ENCODE measurements around the gene DNMT3B. TPM values are rescaled to one million over a fixed set of nuclear protein-coding genes. Genes with fewer than 3 reads are reported as not detected.
A peak's percentile ranks its signal among the peaks of the same experiment; 100 is the strongest.

DNMT3B gene
- total and polyA plus RNA-seq, 4 donors: 0.31 to 3.1 (median 0.90) TPM

DNA sequence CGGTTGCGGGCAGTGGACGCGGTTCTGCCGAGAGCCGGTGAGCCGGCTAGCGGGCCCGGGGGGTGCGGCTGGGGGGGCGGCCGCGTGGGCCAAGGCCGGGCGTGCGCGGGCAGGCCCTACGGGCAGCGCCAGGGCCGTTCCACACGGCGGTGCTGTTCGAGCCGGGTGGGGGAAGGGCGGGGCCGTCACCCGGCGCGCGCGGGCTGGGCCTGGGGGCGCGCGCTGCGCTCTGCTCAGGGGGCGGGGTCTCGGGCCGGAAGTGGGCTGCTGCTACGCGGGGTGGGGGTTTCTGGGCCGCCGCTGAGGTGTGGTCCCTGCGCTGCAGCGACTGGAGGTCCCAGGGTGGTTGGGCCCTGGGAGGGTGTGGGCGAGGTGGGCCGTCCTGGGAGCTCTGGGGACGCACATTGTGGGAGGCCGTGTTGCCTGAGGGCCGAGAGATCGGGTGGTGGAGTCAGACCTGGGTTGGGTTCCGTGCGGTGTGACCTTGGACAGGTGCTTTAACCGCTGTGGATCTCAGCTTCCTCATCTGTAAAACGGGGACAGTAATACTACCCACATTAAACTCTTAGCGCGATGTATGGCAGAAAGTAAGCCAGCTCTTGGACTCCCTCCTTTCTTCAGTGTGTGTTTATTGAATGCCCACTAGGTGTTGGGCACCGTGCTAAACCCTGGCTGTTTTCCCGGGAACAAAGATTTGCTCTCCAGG, 58.0 kb downstream of the DNMT3B start:
- WGBS, 2 donors: 0 to 1% methylated on average over 39 to 58 of the region's 58 CpGs
- no peaks in the 10 kb centered on the region for H3K9me3 ChIP-seq (ENCODE audit: control insufficient read depth in 4 of 4, insufficient read depth in 3 of 4, low read length in 3 of 4)
- peak; percentile 91 for ATAC-seq (ENCODE audit: insufficient read depth, low FRiP score)
- H3K36me3 ChIP-seq (ENCODE audit: control insufficient read depth in 4 of 4, insufficient read depth in 4 of 4, low read length in 4 of 4): no peaks in the 10 kb centered on the region
- H3K27ac ChIP-seq (ENCODE audit: low read depth in 1 of 2, low read length in 1 of 2): peak overlapping the region; percentile 93 to 96
- peak overlapping the region; percentile 63 to 95 for H3K9ac ChIP-seq (ENCODE audit: insufficient read depth in 1 of 2, low read length in 2 of 2)
- H3K27me3 ChIP-seq (ENCODE audit: control insufficient read depth in 3 of 3, insufficient read depth in 3 of 3, low read length in 2 of 3): no peaks in the 10 kb centered on the region
- H3K4me3 ChIP-seq: peak overlapping the region; percentile 94
- DNase-seq: peak in 2 of 3 donors; percentile 84 to 87
- TF ChIP-seq, protein P1, sequence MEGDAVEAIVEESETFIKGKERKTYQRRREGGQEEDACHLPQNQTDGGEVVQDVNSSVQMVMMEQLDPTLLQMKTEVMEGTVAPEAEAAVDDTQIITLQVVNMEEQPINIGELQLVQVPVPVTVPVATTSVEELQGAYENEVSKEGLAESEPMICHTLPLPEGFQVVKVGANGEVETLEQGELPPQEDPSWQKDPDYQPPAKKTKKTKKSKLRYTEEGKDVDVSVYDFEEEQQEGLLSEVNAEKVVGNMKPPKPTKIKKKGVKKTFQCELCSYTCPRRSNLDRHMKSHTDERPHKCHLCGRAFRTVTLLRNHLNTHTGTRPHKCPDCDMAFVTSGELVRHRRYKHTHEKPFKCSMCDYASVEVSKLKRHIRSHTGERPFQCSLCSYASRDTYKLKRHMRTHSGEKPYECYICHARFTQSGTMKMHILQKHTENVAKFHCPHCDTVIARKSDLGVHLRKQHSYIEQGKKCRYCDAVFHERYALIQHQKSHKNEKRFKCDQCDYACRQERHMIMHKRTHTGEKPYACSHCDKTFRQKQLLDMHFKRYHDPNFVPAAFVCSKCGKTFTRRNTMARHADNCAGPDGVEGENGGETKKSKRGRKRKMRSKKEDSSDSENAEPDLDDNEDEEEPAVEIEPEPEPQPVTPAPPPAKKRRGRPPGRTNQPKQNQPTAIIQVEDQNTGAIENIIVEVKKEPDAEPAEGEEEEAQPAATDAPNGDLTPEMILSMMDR (IDR thresholded peaks at IDR 0.05; ENCODE audit: control extremely low read depth, extremely low read depth): no peak
- peaks cover 0 to 20% (median 11%) of the 10 kb centered on the region in 5 donors for H3K4me1 ChIP-seq (ENCODE audit: control insufficient read depth in 5 of 5, insufficient read depth in 5 of 5, low read length in 5 of 5)

DNA sequence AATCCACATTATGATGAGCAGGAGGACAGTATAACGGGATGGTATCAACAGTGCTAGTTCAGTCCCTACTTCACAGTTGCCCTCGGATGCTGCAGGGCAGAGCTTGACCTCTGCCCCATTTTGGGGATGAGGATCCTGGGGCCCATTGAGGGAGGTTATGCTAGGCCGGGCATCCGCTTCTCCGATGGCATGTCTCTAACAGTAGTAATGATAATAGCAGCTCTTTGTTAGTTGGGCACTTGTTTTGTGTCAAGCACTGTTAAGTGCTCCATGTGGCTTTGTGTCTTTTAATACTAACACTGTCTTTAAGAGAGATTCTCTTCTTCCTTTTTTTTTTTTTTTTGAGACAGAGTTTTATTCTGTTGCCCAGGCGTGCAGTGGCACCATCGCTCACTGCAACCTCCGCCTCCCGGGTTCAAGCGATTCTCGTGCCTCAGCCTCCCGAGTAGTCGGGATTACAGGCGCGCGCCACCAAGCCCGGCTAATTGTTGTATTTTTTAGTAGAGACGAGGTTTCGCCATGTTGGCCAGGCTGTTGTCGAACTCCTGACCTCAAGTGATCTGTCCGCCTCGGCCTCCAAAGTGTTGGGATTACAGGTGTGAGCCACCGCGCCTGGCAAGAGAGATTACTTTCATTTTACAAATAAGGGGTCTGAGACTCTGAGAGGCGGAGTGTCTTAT, 58.7 kb downstream of the DNMT3B start:
- Histone ChIP-seq H3K4me1 (ENCODE audit: control insufficient read depth in 5 of 5, insufficient read depth in 5 of 5, low read length in 5 of 5) (peaks cover 0 to 20% (median 11%) of the 10 kb centered on the region in 5 donors), H3K9ac (ENCODE audit: insufficient read depth in 1 of 2, low read length in 2 of 2) (peak overlapping the region; percentile 63 to 95)
- no peak for DNase-seq

DNA sequence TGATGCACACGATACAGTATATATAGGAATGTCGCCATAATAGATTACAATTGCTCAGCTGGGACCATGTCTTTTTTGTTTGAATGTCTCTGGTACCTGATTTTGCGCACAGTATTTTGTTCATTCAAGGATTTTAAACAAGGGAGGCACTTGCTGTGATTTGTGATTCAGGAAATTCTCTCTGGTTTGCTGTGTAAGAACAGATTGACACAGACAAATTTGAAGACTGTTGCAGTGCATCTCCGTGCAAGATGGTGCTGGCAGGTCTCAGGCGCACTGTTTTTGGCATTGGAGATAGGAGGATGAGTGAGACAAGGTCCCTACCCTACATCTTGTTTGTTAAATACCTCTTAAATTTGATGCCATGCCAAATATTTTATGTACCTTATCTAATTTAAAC, 60.0 kb downstream of the DNMT3B start:
- Histone ChIP-seq H3K27ac (ENCODE audit: low read depth in 1 of 2, low read length in 1 of 2) (no peak overlapping the region), H3K9ac (ENCODE audit: insufficient read depth in 1 of 2, low read length in 2 of 2) (no peak overlapping the region), H3K4me1 (ENCODE audit: control insufficient read depth in 5 of 5, insufficient read depth in 5 of 5, low read length in 5 of 5) (peaks cover 0 to 20% (median 11%) of the 10 kb centered on the region in 5 donors), H3K4me3 (no peak overlapping the region), H3K9me3 (ENCODE audit: control insufficient read depth in 4 of 4, insufficient read depth in 3 of 4, low read length in 3 of 4) (no peaks in the 10 kb centered on the region), H3K36me3 (ENCODE audit: control insufficient read depth in 4 of 4, insufficient read depth in 4 of 4, low read length in 4 of 4) (peaks cover 0 to 5% (median 2%) of the 10 kb centered on the region in 4 donors), H3K27me3 (ENCODE audit: control insufficient read depth in 3 of 3, insufficient read depth in 3 of 3, low read length in 2 of 3) (no peaks in the 10 kb centered on the region)
- WGBS, 2 donors: 85 to 89% methylated on average over 5 of the region's 5 CpGs
- TF ChIP-seq, protein P1 (IDR thresholded peaks at IDR 0.05; ENCODE audit: control extremely low read depth, extremely low read depth): no peak
- no peak for ATAC-seq (ENCODE audit: insufficient read depth, low FRiP score)
- no peak for DNase-seq

More for the DNA sequence above, 58.7 kb downstream of the DNMT3B start:
- no peaks in the 10 kb centered on the region for H3K36me3 ChIP-seq (ENCODE audit: control insufficient read depth in 4 of 4, insufficient read depth in 4 of 4, low read length in 4 of 4)
- WGBS, 2 donors: 77 to 85% methylated on average over 25 of the region's 25 CpGs
- ATAC-seq (ENCODE audit: insufficient read depth, low FRiP score): no peak
- H3K27ac ChIP-seq (ENCODE audit: low read depth in 1 of 2, low read length in 1 of 2): peak overlapping the region; percentile 93 to 96
- no peaks in the 10 kb centered on the region for H3K9me3 ChIP-seq (ENCODE audit: control insufficient read depth in 4 of 4, insufficient read depth in 3 of 4, low read length in 3 of 4)
- TF ChIP-seq, protein P1 (IDR thresholded peaks at IDR 0.05; ENCODE audit: control extremely low read depth, extremely low read depth): no peak
- H3K27me3 ChIP-seq (ENCODE audit: control insufficient read depth in 3 of 3, insufficient read depth in 3 of 3, low read length in 2 of 3): no peaks in the 10 kb centered on the region
- H3K4me3 ChIP-seq: peak overlapping the region; percentile 94
